Measurements from ENCODE around the gene CCDC60.
"Not testable (repeated sequence)": the region's sequence is repeated elsewhere in the genome, so short reads cannot be mapped to it uniquely, and the experiment has no call there.

Gene CCDC60

DNA sequence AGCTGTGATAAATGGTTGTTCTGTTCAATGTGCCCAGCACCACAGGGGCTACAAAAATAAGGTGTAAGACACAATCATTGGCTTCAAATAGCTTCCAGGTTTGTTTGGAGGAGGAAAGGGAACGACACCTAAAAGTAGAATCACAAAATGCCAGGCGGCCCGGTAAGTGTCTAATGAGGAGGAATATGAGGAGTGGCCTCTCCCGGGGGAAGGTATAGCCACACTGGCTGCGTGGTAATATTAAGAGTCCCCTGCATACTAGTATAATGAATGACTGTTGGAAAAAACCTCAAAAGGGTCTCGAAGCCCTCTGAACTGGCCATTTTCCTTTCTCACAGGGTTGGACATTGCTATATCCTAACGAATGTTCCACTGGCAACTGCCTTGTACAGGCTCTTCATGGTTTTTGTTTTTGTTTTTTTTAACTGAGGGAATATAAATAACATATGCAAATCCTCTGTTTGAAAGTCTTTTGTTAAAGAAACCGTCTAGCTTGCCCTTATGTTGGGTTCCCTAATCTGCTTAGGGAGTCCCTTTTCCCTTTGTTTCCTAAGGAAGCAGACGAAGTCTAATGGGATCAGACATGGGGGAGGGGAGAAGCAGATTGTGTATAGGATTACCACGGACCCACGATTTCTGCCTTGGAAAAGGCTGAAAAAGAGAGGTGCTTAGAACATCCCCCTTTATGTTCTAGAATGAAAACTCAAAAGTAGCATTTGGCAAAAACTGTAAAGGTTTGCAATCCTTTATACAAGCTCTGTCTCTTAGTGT is 4.2 kb downstream of the CCDC60 start:
- FAIRE-seq = no peak

- no peak for FAIRE-seq
Measured at GRCh38 chr12:119340578-119340977, 6.0 kb downstream of the CCDC60 start.

- FAIRE-seq = no peak
Measured at GRCh38 chr12:119341020-119341419, 6.5 kb downstream of the CCDC60 start.

GRCh38 chr12:119341988-119342387 is 7.5 kb downstream of the CCDC60 start:
- FAIRE-seq = no peak

DNA sequence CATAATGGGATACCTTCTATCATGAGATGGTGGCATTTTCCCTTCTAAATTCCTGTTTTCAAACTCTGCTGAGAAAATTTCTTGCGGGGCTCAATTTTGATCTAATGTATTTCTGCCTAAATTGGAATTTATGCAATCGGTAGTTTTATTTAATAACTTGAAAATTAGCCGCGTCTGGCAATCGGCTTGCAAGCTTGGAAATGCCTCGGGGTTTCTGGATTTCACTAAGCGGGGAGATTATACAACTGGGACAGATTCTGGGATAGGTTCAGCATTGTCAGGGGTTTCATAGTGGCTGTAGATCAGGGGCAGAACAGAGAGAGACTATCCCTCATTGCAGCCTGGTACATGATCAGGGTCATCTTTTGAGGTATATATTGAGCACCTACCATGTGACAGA is 8.6 kb downstream of the CCDC60 start:
- no peak for FAIRE-seq

DNA sequence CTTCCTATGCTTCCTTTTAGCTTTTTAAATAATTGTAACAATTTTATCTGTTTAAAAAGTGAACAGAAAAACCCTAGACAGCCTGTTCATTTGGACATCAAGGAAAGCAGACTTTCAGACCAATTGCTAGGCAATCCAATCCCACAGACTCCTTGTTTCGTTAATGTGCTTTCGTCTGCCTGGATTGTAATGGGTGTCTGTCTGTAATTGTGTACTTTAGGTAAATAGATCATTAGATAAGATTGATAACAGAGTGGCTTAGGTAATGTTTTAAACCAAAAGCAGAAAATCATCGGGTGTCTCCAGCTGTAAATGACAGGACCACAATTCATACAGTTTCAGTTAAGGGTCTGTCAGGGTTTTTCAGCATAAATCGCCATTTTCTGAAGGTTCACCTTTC is 19.6 kb downstream of the CCDC60 start:
- no peak for FAIRE-seq

GRCh38 chr12:119360366-119360765 is 25.8 kb downstream of the CCDC60 start:
- not testable (repeated sequence) for FAIRE-seq

DNA sequence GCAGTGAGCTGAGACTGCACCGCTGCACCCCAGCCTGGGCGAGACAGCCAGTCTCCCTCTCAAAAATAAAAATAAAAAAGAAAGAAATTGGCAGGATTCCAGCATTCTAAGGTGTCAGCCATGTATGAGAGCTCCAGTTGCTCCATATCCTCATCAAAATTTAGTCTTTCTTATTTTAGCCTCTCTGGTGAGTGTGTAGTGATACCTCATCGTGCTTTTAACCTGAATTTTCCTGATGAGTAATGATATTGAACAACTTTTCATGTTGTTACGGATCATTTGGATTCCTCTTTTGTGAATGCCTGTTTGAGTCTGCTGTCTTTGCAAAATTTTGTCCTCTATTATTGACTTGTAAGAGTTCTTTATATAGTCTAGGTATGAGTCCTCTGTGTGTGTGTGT is 28.5 kb downstream of the CCDC60 start:
- FAIRE-seq = no peak

GRCh38 chr12:119363490-119363889 is 29.0 kb downstream of the CCDC60 start:
- FAIRE-seq = no peak

DNA sequence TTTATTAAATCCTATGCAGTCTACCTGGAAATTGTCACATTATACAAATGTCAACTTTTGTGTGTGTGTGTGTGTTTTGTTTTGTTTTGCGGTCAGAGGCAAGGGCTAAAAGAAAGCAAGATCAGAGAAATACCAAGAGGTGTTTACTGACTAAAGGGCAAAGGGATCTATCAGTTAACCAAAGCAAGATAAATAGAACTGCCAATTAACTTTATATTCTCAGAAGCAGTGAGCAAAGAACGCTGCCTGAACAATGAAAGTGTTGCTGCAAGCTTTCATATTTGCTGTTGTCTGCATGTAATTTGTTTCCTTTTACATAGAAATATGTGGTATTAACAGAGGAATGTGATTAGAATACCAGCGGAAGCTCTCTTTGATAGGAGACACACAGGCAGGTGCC is 30.9 kb downstream of the CCDC60 start:
- FAIRE-seq = no peak

DNA sequence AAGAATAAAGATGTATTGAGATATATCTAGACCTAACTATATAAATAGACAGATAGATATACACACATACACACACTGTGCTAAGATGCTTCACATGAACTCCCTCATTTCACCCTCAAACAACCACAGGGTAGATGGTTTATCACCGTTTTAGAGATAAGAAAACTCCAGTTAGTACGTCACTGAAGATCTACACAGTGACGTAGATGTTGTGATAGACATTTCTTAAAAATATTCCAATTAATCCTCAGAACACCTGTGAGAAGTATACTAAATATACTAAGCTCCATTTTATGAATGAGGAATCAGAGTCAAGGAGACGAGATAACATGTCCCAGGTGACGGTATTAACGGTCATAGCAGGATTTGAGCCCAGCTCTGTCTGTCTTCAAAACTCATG is 31.5 kb downstream of the CCDC60 start:
- no peak for FAIRE-seq

DNA sequence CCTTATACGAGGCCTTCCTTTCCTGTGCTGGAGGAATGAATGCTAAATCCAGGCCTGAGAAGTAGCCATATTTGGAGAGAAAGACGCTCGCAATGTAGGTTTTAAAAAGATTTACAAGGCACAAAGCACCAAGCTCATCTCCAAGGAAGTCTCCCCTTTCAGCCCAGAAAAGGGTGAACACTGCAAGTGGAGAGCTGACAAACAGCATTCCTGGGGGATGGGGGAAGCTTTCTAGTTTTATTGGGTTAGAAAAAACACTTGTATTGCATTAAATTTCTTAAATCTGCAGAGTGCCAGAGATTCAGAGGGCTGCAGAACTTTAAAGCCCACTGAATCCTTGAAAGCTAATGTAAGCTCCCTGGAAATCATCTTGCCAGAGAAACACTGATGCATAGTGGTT is 34.6 kb downstream of the CCDC60 start:
- no peak for FAIRE-seq

DNA sequence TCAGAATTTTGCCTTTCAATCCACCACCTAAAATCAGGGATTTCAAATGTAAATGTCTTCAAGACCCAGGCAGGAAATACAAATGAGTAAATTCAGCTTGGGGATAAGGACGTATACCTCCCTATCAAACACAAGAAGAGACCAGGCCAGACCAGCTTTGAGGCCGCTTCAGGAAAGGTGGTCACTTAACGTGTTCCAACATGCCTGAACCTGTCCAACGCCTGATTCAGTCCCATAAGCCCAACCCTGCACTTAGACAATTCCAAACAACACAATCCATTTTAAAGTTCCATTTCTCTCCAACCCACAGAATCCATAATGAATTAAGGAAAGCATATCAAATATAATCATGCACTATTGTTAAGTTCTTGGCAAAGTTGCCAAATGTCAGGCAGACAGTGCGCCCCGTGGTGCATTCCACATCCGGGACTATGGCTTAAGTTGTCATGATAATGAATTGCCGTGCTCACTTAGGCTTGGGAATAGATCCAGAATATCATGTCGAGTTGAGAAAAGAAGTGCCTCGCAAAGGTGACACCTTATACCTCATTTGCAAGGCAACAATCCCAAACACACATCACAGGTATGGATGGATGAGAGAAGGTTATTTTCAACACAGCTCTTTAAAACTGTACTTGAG is 35.5 kb downstream of the CCDC60 start:
- no peak for FAIRE-seq

- FAIRE-seq = no peak
Measured at GRCh38 chr12:119372540-119372939, 38.0 kb downstream of the CCDC60 start.

DNA sequence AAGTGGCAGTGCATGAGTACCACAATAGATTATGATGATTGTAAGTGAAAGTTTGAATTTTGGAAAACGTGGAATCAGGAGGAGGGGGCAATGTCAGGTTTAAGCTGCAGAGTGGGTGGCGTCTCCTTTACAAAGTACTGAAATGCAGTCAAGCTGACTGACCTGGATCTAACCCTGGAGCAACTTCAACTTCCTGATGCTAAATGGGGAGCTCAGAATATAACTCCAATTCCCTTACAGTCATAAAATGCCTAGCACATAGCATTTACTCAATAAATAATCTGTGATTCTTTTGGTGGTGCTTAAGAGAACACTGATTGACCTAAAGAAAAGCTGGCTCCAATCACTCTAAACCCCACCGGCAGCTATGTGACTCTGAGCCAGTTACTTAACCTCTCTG is 38.5 kb downstream of the CCDC60 start:
- no peak for FAIRE-seq

- no peak for FAIRE-seq
Measured at GRCh38 chr12:119373666-119374065, 39.1 kb downstream of the CCDC60 start.

- FAIRE-seq = no peak
Measured at GRCh38 chr12:119374635-119375034, 40.1 kb downstream of the CCDC60 start.

GRCh38 chr12:119375075-119375882 is 40.8 kb downstream of the CCDC60 start:
- no peak for FAIRE-seq

GRCh38 chr12:119375883-119376190 is 41.3 kb downstream of the CCDC60 start:
- FAIRE-seq = no peak

GRCh38 chr12:119378903-119379302 is 44.4 kb downstream of the CCDC60 start:
- no peak for FAIRE-seq

DNA sequence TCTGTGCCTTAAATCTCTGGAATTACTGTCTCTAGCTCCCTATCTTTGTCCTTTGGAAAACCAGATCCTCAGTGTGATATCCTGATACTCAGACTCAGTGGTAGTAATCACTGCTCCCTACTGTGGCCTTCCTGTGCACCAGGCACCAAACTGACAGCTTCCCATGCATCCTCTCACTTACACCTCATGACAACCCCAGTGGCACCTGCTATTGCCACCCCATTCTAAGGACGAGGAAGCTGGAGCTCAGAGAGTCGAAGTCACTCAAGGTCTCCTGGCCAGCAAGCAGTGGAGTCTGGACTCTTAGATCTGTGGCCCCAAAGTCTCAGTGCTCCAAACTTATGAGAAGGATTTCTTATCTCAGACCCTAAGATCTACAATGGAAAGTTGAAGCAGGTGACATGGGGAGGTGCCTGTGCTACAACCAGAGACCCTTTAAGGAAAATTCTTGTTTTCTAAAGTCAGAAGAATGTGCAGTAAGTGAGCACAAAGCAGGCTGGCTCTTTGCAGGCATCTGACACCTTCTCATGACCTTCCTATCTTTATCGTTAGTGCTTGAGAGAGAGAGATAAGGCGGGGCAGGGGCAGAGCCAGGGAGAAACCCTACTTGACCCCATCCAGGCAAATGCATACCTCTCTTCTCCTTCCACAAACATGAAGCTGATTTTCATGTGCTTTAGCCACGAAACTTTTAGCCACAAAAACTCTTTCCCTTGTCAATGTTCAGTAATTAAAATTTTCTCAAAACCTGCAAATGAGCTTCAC is 47.1 kb downstream of the CCDC60 start:
- no peak for FAIRE-seq

- FAIRE-seq = no peak
Measured at GRCh38 chr12:119383206-119383605, 48.7 kb downstream of the CCDC60 start.

DNA sequence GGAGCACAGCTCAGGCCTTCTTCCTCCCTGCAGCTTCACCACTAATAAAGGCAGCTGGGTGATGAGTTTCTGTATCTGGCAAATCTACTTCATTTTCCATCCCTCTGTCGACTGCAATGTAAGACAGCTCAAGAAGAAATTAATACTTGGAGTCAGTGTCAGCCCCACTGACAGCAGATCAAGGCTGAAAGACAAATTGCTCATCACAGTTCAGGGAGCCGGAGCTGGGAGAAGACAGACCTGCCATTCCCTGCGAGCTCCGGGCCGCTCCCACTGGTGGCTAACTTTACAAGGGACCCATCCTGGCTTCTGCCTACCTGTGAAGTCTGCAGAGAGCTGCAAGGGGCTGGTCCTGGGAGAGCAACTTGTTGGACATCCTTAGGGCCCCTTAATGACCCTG is 49.8 kb downstream of the CCDC60 start:
- FAIRE-seq = no peak

All from endometrium (tissue), 2 donors.